VCaP (cell line): ENCODE data around the gene CCDC51.

Source experiments
- H3K27ac ChIP-seq: fragments of 450-650 bp; 2 replicates; pipeline ENCODE4 v1.5.1; 2017
- CTCF ChIP-seq: fragments of 450-650 bp; conservative IDR thresholded peaks from 2 replicates; pipeline ENCODE4 v1.5.1; 2017; ENCODE audit warnings: mild to moderate bottlenecking, moderate library complexity

Gene CCDC51

GRCh38 chr3:48446043-48446424 lies 6.1 kb upstream of the CCDC51 start:
- no peak for TF ChIP-seq CTCF
- H3K27ac ChIP-seq, result peak overlapping the region; percentile 89

- TF ChIP-seq CTCF, result no peak
- no peak overlapping the region for H3K27ac ChIP-seq
Measured at GRCh38 chr3:48445277-48445882, 5.5 kb upstream of the CCDC51 start.

DNA sequence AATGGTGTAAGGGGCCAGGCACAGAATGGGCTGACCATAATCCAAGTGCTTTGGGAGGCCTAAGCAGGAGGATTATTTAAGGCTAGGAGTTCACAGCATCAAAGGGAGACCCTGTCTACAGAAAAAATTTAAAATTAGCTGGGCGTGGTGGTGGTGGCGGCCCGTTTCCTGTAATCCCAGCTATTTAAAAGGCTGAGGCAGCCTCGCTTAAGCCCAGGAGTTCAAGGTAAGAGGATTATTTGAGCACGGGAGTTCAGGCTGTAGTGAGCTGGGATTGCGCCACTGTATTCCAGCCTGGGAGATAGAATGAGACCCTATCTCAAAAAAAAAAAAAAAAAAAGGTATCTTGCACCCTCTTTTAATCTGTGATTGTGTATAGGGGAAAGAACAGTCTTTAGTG lies 2.0 kb upstream of the CCDC51 start:
- H3K27ac ChIP-seq, result peak overlapping the region; percentile 95; the same call in 1 of the 2 replicates
- TF ChIP-seq CTCF, result no peak

- peak overlapping the region; percentile 95 for H3K27ac ChIP-seq
- no peak for TF ChIP-seq CTCF
Measured at GRCh38 chr3:48440590-48440958, 655 bp upstream of the CCDC51 start.

DNA sequence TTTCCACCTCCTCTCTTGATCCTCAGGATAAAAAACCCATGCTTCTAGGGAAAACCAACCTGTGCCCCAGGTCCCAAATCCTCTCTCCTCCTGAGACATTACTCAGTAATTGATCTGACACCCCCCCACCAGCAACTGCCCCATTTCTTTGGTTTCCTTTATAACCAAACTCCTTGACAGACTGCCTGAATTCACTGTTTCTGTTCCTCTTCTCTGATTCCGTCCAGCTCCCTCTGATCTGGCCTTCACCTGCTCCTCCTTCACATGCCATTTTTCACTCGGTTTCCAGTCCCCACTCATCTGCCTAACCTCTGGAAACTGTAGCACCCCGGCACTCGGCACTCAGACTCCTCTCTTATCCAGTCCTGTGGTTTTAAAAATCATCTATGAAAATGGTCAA lies 2.1 kb downstream of the CCDC51 start:
- no peak overlapping the region for H3K27ac ChIP-seq
- no peak for TF ChIP-seq CTCF

- peak overlapping the region; percentile 2; the same call in 1 of the 2 replicates for H3K27ac ChIP-seq
- no peak for TF ChIP-seq CTCF
Measured at GRCh38 chr3:48436855-48437254, 3.1 kb downstream of the CCDC51 start.

DNA sequence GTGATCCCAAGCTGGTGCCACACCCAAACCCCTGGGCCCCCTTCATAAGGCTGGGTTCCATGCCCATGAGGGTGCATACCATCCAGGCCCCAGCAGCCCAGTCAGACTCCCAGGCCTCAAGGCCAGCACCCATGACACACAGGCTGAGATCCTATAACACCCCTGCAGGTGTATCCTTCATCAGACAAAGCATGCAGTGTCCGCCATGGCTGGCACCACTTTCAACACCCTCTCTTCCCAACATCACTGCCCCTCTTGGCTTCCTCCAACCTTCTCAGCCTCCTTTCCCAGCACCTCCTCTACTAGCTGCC lies 3.5 kb downstream of the CCDC51 start:
- H3K27ac ChIP-seq, result peak overlapping the region; percentile 2; the same call in 1 of the 2 replicates
- no peak for TF ChIP-seq CTCF
